DND-41 (cell line): ENCODE data around the gene CLMP.

ENCODE experiments used
- ATAC-seq: fragments of 200-7000 bp; cut with Tn5 transposase; 3 replicates; pipeline ENCODE4 v1.9.1; 2021; ENCODE audit warnings: low read depth; ENCODE audit not compliant: insufficient read depth
- DNase-seq: peaks from one replicate; pipeline ENCODE4 v3.0.0-alpha.2; 2020
- H2AFZ ChIP-seq: 2 replicates; pipeline ENCODE4 v1.6.0; 2012; ENCODE audit warnings: low read depth, low read length
- H3K27ac ChIP-seq: 2 replicates; pipeline ENCODE4 v1.5.1; 2012; ENCODE audit warnings: low read length, inconsistent platforms
- H3K27me3 ChIP-seq: fragments of 200-600 bp; sonication (generic); 2 replicates; pipeline ENCODE4 v1.6.0; 2012; ENCODE audit warnings: low read length, mild to moderate bottlenecking, inconsistent platforms; ENCODE audit not compliant: insufficient read depth, poor library complexity
- H3K36me3 ChIP-seq: 2 replicates; pipeline ENCODE4 v1.5.1; 2012; ENCODE audit warnings: low read length, inconsistent platforms; ENCODE audit not compliant: insufficient read depth
- H3K4me1 ChIP-seq: 2 replicates; pipeline ENCODE4 v1.5.1; 2012; ENCODE audit warnings: mild to moderate bottlenecking, low read length; ENCODE audit not compliant: insufficient read depth
- H3K4me2 ChIP-seq: 2 replicates; pipeline ENCODE4 v1.6.0; 2012; ENCODE audit warnings: mild to moderate bottlenecking, moderate library complexity, low read length, inconsistent platforms; ENCODE audit not compliant: insufficient read depth
- H3K4me3 ChIP-seq, 2 experiments: fragments of 200-600 bp in 1 of 2; shearing (Covaris generic) in 1 of 2; 2 replicates each; pipeline ENCODE4 v1.5.1; 2012 to 2016; ENCODE audit warnings: inconsistent platforms in 2 of 2, low read length in 2 of 2, mild to moderate bottlenecking in 2 of 2, low read depth in 1 of 2, moderate library complexity in 1 of 2
- H3K79me2 ChIP-seq: 2 replicates; pipeline ENCODE4 v1.6.0; 2012; ENCODE audit warnings: low read length, inconsistent platforms; ENCODE audit not compliant: insufficient read depth
- H3K9ac ChIP-seq: 2 replicates; pipeline ENCODE4 v1.6.0; 2012; ENCODE audit warnings: low read depth, mild to moderate bottlenecking, inconsistent platforms, low read length, moderate library complexity
- H3K9me3 ChIP-seq: 2 replicates; pipeline ENCODE4 v1.5.1; 2012; ENCODE audit warnings: low read length, moderate library complexity, mild to moderate bottlenecking, inconsistent platforms; ENCODE audit not compliant: insufficient read depth, severe bottlenecking
- H4K20me1 ChIP-seq: 2 replicates; pipeline ENCODE4 v1.6.0; 2012; ENCODE audit warnings: low read length; ENCODE audit not compliant: insufficient read depth
- CTCF ChIP-seq: IDR thresholded peaks from 2 replicates; pipeline ENCODE4 v1.5.1; 2012; ENCODE audit warnings: borderline replicate concordance, low read length, moderate library complexity, mild to moderate bottlenecking; ENCODE audit not compliant: poor library complexity, severe bottlenecking; ENCODE audit errors: extremely low read depth
- EZH2 ChIP-seq: IDR thresholded peaks from 3 replicates; pipeline ENCODE4 v1.6.1; 2012; ENCODE audit warnings: borderline replicate concordance, low read depth, mild to moderate bottlenecking, moderate library complexity, low read length, inconsistent platforms; ENCODE audit not compliant: severe bottlenecking

Gene CLMP

GRCh38 chr11:123125169-123125568 is 69.9 kb downstream of the CLMP start:
- Histone ChIP-seq H3K9me3 (no peaks in the 10 kb centered on the region), H3K4me1 (no peaks in the 10 kb centered on the region), H3K9ac (no peak overlapping the region), H3K79me2 (no peaks in the 10 kb centered on the region), H2AFZ (no peak overlapping the region), H4K20me1 (no peaks in the 10 kb centered on the region), H3K4me3 (no peak overlapping the region), H3K4me2 (no peak overlapping the region), H3K36me3 (no peaks in the 10 kb centered on the region), H3K27ac (no peak overlapping the region), H3K27me3 (peaks cover 6% of the 10 kb centered on the region)
- TF ChIP-seq EZH2: no peak
- no peak for TF ChIP-seq CTCF
- ATAC-seq: no peak
- no peak for DNase-seq

- Histone ChIP-seq H3K27ac (no peak overlapping the region), H3K4me3 (no peak overlapping the region), H3K9me3 (no peaks in the 10 kb centered on the region), H3K4me1 (no peaks in the 10 kb centered on the region), H4K20me1 (no peaks in the 10 kb centered on the region), H3K4me2 (no peak overlapping the region), H2AFZ (no peak overlapping the region), H3K9ac (no peak overlapping the region), H3K27me3 (peaks cover 6% of the 10 kb centered on the region), H3K36me3 (no peaks in the 10 kb centered on the region), H3K79me2 (no peaks in the 10 kb centered on the region)
- ATAC-seq: no peak
- TF ChIP-seq CTCF: no peak
- no peak for TF ChIP-seq EZH2
- no peak for DNase-seq
Measured at GRCh38 chr11:123122852-123123251, 72.2 kb downstream of the CLMP start.

GRCh38 chr11:123122341-123122740 is 72.7 kb downstream of the CLMP start:
- H3K4me3 ChIP-seq: no peak overlapping the region

More at GRCh38 chr11:123122341-123122740, 72.7 kb downstream of the CLMP start:
- no peak overlapping the region for H3K9ac ChIP-seq
- no peaks in the 10 kb centered on the region for H3K36me3 ChIP-seq
- H2AFZ ChIP-seq: no peak overlapping the region
- no peak for ATAC-seq
- no peak for DNase-seq
- H3K4me2 ChIP-seq: no peak overlapping the region
- H3K27me3 ChIP-seq: peaks cover 6% of the 10 kb centered on the region
- no peaks in the 10 kb centered on the region for H3K4me1 ChIP-seq
- no peaks in the 10 kb centered on the region for H3K79me2 ChIP-seq
- no peaks in the 10 kb centered on the region for H4K20me1 ChIP-seq
- no peak overlapping the region for H3K27ac ChIP-seq
- H3K9me3 ChIP-seq: no peaks in the 10 kb centered on the region
- TF ChIP-seq EZH2 (no peak), CTCF (no peak)
